Spleen (tissue), 7 donors: ENCODE results near the gene ARF1.

Source experiments
- POLR2A ChIP-seq, 3 donors: fragments of 450-650 bp; IDR thresholded peaks; one replicate each; pipeline ENCODE4 v1.5.1; 2017; ENCODE audit warnings: antibody characterized with exemption in 3 of 3, mild to moderate bottlenecking in 1 of 3
- POLR2AphosphoS5 ChIP-seq, 3 donors: sonication (generic); formaldehyde crosslinking; IDR thresholded peaks; one replicate each; pipeline ENCODE4 v1.5.1; 2017; ENCODE audit warnings: antibody characterized with exemption in 3 of 3
- TF ChIP-seq, protein P1 (sequence below), 11 experiments: fragments of 200-600 bp in 7 of 11; fragments of 450-650 bp in 4 of 11; sonication (generic) in 4 of 11; IDR thresholded peaks in 8 of 11; conservative IDR thresholded peaks in 3 of 11; 1 replicate in 7 of 11; 2 replicates in 4 of 11; pipeline versions ENCODE4 v1.4.0 to v1.8.0; 2016 to 2021; ENCODE audit warnings: antibody characterized with exemption in 11 of 11, inconsistent platforms in 4 of 11, mild to moderate bottlenecking in 1 of 11
- donor health status: DM: no; HTN: no; CAD: no; lungs with moderate emphysema.
- donor health status: DM: no; HTN: no; CAD: no.
- donor health status: DM: no; HTN: no; CAD: no.

GRCh38 chr1:228065543-228066347, 16.8 kb upstream of the ARF1 start:
- no peak for TF ChIP-seq POLR2AphosphoS5 (IDR thresholded peaks at IDR 0.05)
- TF ChIP-seq, protein P1, sequence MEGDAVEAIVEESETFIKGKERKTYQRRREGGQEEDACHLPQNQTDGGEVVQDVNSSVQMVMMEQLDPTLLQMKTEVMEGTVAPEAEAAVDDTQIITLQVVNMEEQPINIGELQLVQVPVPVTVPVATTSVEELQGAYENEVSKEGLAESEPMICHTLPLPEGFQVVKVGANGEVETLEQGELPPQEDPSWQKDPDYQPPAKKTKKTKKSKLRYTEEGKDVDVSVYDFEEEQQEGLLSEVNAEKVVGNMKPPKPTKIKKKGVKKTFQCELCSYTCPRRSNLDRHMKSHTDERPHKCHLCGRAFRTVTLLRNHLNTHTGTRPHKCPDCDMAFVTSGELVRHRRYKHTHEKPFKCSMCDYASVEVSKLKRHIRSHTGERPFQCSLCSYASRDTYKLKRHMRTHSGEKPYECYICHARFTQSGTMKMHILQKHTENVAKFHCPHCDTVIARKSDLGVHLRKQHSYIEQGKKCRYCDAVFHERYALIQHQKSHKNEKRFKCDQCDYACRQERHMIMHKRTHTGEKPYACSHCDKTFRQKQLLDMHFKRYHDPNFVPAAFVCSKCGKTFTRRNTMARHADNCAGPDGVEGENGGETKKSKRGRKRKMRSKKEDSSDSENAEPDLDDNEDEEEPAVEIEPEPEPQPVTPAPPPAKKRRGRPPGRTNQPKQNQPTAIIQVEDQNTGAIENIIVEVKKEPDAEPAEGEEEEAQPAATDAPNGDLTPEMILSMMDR (IDR thresholded peaks at IDR 0.05 in 8 of 11, conservative IDR thresholded peaks at IDR 0.05 in 3 of 11): no peak
- TF ChIP-seq POLR2A (IDR thresholded peaks at IDR 0.05): no peak
